Tibial nerve (tissue), 4 donors: ENCODE results near the gene SEMA3B. TPM values are rescaled to one million over a fixed set of nuclear protein-coding genes. Genes with fewer than 3 reads are reported as not detected.
A peak's percentile ranks its signal among the peaks of the same experiment; 100 is the strongest.
"Not testable (repeated sequence)": the region's sequence is repeated elsewhere in the genome, so short reads cannot be mapped to it uniquely, and the experiment has no call there.

ENCODE experiments used
- DNase-seq, 2 donors: peaks; one replicate each; pipeline ENCODE4 v3.0.0-alpha.2; 2019; ENCODE audit warnings: low spot score in 2 of 2
- H3K27ac ChIP-seq, 4 donors: fragments of 200-600 bp; sonication (generic) in 3 of 4; one replicate each; pipeline ENCODE4 v1.5.1; 2017 to 2019; ENCODE audit warnings: mild to moderate bottlenecking in 1 of 4
- H3K27me3 ChIP-seq, 2 donors: fragments of 200-600 bp; sonication (generic) in 1 of 2; one replicate each; pipeline versions ENCODE4 v1.5.1 to v1.6.0; 2017 to 2019
- H3K36me3 ChIP-seq, 3 donors: fragments of 200-600 bp; sonication (generic); one replicate each; pipeline ENCODE4 v1.5.1; 2018 to 2019
- H3K4me1 ChIP-seq, 4 donors: fragments of 200-600 bp; sonication (generic) in 3 of 4; one replicate each; pipeline ENCODE4 v1.5.1; 2017 to 2019
- H3K4me3 ChIP-seq, 4 donors: fragments of 200-600 bp; sonication (generic) in 3 of 4; one replicate each; pipeline ENCODE4 v1.5.1; 2017 to 2019; ENCODE audit warnings: mild to moderate bottlenecking in 1 of 4, moderate library complexity in 1 of 4
- H3K9me3 ChIP-seq, 4 donors: fragments of 200-600 bp; sonication (generic) in 3 of 4; one replicate each; pipeline ENCODE4 v1.5.1; 2017 to 2019
- EP300 ChIP-seq, 2 donors: sonication (generic); formaldehyde crosslinking; IDR thresholded peaks; one replicate each; pipeline ENCODE4 v1.6.1; 2017; ENCODE audit warnings: antibody characterized with exemption in 2 of 2, mild to moderate bottlenecking in 1 of 2
- POLR2A ChIP-seq, 2 donors: fragments of 450-650 bp; IDR thresholded peaks; one replicate each; pipeline ENCODE4 v1.6.1; 2017; ENCODE audit warnings: antibody characterized with exemption in 2 of 2, mild to moderate bottlenecking in 2 of 2, moderate library complexity in 2 of 2
- WGBS, 2 donors: methylation state at CpG; one replicate each; pipeline ENCODE4 v1.1.5; 2018; 5-methylcytosine and 5-hydroxymethylcytosine counted together
- total RNA-seq, 4 donors: library from RNA; depleted of rRNA; stranded (reverse); fragments of >200 nt; gene quantifications; one replicate each; pipeline ENCODE4 v1.1.0, GENCODE V29; 2016
- TF ChIP-seq, protein P1 (sequence below), 5 experiments: fragments of 200-600 bp in 3 of 5; fragments of 450-650 bp in 2 of 5; sonication (generic) in 3 of 5; IDR thresholded peaks; one replicate each; pipeline ENCODE4 v1.5.1; 2016 to 2019; ENCODE audit warnings: antibody characterized with exemption in 5 of 5, mild to moderate bottlenecking in 3 of 5, moderate library complexity in 2 of 5

The SEMA3B gene
- total RNA-seq, 4 donors from 2014 or later = 251 to 334 (median 261) TPM

DNA sequence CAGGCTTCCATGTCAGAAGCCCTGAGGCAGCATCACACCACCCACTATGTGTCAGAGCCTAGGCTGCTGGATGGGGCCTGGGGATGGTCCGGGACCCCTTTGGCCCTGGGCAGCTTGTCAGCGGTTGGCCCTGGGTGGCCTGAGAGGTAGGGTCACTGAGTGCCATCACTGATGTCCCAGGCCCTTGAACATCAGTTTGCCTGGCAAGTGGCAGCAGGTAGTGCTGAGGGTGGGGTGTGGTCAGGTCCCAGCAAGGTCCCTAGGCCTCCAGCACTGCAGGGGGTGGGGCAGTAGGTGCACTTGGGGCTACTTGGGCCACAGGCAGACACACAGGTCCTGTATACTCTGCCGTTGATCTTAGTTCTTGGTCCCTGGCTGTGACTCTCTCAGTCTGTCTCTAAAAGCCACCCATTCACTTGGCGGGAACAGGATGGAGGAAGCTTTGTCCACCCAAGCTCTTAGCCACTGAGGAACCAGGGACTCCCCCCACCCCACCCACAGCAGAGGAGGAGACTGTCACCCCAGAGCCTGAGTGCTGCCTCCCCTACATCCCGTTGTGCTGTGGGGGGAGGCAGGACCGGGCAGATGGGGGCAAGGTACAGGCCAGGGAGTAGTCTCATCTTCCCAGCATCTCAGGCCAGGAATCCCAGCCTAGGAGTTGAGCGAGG lies 27.1 kb upstream of the SEMA3B start:
- no peaks in the 10 kb centered on the region for H3K9me3 ChIP-seq
- no peaks in the 10 kb centered on the region for H3K27me3 ChIP-seq
- H3K4me3 ChIP-seq = no peak overlapping the region
- peaks cover 0 to 87% (median 85%) of the 10 kb centered on the region in 4 donors for H3K4me1 ChIP-seq
- peaks cover 0 to 10% (median 0%) of the 10 kb centered on the region in 3 donors for H3K36me3 ChIP-seq
- TF ChIP-seq EP300 (IDR thresholded peaks at IDR 0.05) = no peak
- no peak for TF ChIP-seq POLR2A (IDR thresholded peaks at IDR 0.05)
- TF ChIP-seq, protein P1, sequence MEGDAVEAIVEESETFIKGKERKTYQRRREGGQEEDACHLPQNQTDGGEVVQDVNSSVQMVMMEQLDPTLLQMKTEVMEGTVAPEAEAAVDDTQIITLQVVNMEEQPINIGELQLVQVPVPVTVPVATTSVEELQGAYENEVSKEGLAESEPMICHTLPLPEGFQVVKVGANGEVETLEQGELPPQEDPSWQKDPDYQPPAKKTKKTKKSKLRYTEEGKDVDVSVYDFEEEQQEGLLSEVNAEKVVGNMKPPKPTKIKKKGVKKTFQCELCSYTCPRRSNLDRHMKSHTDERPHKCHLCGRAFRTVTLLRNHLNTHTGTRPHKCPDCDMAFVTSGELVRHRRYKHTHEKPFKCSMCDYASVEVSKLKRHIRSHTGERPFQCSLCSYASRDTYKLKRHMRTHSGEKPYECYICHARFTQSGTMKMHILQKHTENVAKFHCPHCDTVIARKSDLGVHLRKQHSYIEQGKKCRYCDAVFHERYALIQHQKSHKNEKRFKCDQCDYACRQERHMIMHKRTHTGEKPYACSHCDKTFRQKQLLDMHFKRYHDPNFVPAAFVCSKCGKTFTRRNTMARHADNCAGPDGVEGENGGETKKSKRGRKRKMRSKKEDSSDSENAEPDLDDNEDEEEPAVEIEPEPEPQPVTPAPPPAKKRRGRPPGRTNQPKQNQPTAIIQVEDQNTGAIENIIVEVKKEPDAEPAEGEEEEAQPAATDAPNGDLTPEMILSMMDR (IDR thresholded peaks at IDR 0.05) = no peak
- WGBS, 2 donors = 39 to 66% methylated on average over 3 to 5 of the region's 7 CpGs
- DNase-seq = no peak
- H3K27ac ChIP-seq = peak overlapping the region; percentile 26 to 96 (median 80)

DNA sequence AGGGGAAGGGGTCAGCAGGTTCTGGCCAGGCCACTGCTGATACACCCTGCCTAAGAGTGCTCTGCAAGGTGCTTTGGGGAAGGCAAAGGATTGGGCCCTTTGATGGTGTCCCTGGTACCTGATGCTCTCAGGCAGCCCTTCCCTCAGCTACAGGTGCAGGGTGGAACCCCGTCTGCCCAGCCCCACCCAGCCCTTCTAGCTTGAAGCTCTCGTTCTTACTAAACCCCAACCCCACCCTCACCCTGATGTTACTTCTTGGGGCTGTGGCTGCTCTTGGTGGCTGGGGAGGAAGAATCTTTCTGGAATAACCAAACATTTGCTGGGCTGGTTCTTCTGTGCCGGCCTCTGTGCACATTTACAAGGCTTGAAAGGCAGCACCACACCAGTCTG lies 26.6 kb upstream of the SEMA3B start:
- 40 to 47% methylated on average over 3 of the region's 3 CpGs for WGBS, 2 donors
- DNase-seq = peak in 1 of 2 donors; percentile 4
- peaks cover 0 to 10% (median 0%) of the 10 kb centered on the region in 3 donors for H3K36me3 ChIP-seq
- peak overlapping the region; percentile 26 to 96 (median 80) for H3K27ac ChIP-seq
- no peaks in the 10 kb centered on the region for H3K9me3 ChIP-seq
- H3K27me3 ChIP-seq = no peaks in the 10 kb centered on the region
- TF ChIP-seq, protein P1 (IDR thresholded peaks at IDR 0.05) = no peak
- TF ChIP-seq POLR2A (IDR thresholded peaks at IDR 0.05) (no peak), EP300 (IDR thresholded peaks at IDR 0.05) (no peak)
- H3K4me3 ChIP-seq = no peak overlapping the region
- H3K4me1 ChIP-seq = peaks cover 0 to 92% (median 90%) of the 10 kb centered on the region in 4 donors

DNA sequence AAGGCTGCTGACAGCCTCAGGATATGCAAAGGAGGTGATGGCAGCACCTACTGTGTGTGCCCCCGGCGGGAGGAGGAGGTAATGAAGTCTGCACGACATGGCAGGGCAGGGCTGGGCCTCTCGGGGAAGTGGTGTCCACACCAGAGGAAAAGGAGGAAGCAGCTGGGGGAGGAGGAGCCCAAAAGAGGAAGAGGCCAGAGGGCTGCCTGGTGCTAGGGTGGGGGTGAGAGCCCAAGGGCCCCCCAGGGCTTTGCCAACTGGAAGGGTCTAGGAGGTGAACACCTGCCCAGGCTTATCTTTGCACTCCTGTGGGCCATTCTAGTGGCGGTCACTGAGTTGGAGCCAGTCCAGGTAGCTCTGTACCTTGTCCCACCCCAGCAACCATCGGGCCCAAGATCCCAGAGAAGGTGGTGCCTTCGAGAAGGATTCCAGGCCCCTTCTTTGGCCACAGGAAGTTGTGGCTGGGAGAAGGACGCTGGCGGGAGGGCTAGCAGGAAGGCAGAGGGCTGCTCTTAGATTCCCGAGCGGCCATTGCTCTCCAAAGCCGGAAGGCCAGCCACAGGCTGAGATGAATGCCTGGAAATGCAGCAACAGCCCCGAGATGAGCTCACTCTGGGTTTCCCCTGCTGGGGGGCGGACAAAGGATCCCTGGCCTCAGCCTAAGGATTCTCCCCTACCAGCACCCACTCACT lies 25.9 kb upstream of the SEMA3B start:
- H3K9me3 ChIP-seq = no peaks in the 10 kb centered on the region
- TF ChIP-seq EP300 (IDR thresholded peaks at IDR 0.05) = peak in 1 of 2 donors; percentile 29
- TF ChIP-seq POLR2A (IDR thresholded peaks at IDR 0.05) = no peak
- TF ChIP-seq, protein P1 (IDR thresholded peaks at IDR 0.05) = peak in 1 of 5 experiments; percentile 29
- peak in 1 of 2 donors; percentile 31 for DNase-seq
- H3K4me3 ChIP-seq = peak overlapping the region in 1 of 4 donors; percentile 9
- 12 to 16% methylated on average over 10 to 14 of the region's 14 CpGs for WGBS, 2 donors
- H3K36me3 ChIP-seq = peaks cover 0 to 17% (median 0%) of the 10 kb centered on the region in 3 donors
- no peaks in the 10 kb centered on the region for H3K27me3 ChIP-seq
- H3K4me1 ChIP-seq = peaks cover 0 to 99% (median 97%) of the 10 kb centered on the region in 4 donors
- H3K27ac ChIP-seq = peak overlapping the region; percentile 58 to 96 (median 80)

DNA sequence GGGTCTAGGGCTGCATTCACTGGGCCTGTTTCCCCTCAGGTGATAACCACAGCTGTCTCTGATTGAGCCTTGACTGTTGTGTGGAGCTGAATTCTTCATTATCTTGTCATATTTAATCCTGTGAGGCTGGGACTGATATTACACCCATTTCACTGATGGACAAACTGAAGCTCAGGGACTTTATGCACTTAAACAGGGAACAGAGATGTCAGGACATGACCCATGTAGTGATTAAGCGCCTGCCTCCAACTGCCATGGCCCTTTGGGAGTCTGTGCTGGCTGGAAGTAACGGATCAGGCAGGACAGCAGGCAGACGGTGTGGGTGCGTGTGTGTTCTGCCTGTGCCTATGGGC lies 25.4 kb upstream of the SEMA3B start:
- TF ChIP-seq, protein P1 (IDR thresholded peaks at IDR 0.05) = no peak
- no peak for TF ChIP-seq EP300 (IDR thresholded peaks at IDR 0.05)
- peaks cover 0 to 99% (median 97%) of the 10 kb centered on the region in 4 donors for H3K4me1 ChIP-seq
- H3K4me3 ChIP-seq = peak overlapping the region in 1 of 4 donors; percentile 9
- H3K9me3 ChIP-seq = no peaks in the 10 kb centered on the region
- no peaks in the 10 kb centered on the region for H3K27me3 ChIP-seq
- no peak for DNase-seq
- peaks cover 0 to 21% (median 0%) of the 10 kb centered on the region in 3 donors for H3K36me3 ChIP-seq
- H3K27ac ChIP-seq = peak overlapping the region; percentile 58 to 96 (median 80)
- WGBS, 2 donors = 43 to 65% methylated on average over 4 of the region's 4 CpGs

DNA sequence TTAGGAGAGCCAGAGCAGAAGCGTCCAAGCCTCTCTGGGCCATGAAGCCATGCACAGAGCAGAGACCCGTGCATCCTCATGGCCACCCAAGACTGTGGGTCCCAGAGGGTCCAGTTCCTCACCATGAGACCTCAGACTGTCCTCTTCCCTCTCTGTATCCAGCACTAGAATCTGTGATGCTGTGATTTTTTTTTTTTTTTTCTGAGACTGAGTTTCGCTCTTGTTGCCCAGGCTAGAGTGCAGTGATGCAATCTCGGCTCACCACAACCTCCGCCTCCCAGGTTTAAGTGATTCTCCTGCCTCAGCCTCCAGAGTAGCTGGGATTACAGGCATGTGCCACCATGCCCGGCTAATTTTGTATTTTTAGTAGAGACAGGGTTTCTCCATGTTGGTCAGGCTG lies 24.1 kb upstream of the SEMA3B start:
- peaks cover 0 to 99% (median 97%) of the 10 kb centered on the region in 4 donors for H3K4me1 ChIP-seq
- DNase-seq = not testable (repeated sequence)
- 62 to 79% methylated on average over 6 of the region's 6 CpGs for WGBS, 2 donors

More for the DNA sequence above, 24.1 kb upstream of the SEMA3B start:
- H3K27ac ChIP-seq = peak overlapping the region in 3 of 4 donors; percentile 84 to 96 (median 86)
- not testable (repeated sequence) for H3K4me3 ChIP-seq, H3K9me3 ChIP-seq, H3K27me3 ChIP-seq
- H3K36me3 ChIP-seq = peaks cover 0 to 14% (median 0%) of the 10 kb centered on the region in 3 donors
